Measurements from ENCODE around the gene HNRNPM.

The HNRNPM gene

GRCh38 chr19:8487137-8487851 is 42.5 kb downstream of the HNRNPM start:
- DNase-seq = peak; percentile 63

- no peak for DNase-seq
These were observed 43.6 kb downstream of the HNRNPM start for GRCh38 chr19:8488365-8488764.

- no peak for DNase-seq
These were observed 45.0 kb downstream of the HNRNPM start for GRCh38 chr19:8489561-8490394.

GRCh38 chr19:8490395-8490760 is 45.6 kb downstream of the HNRNPM start:
- no peak for DNase-seq

- DNase-seq = no peak
These were observed 46.1 kb downstream of the HNRNPM start for GRCh38 chr19:8490873-8491272.

GRCh38 chr19:8491574-8491973 is 46.8 kb downstream of the HNRNPM start:
- DNase-seq = no peak

GRCh38 chr19:8494158-8494557 is 49.4 kb downstream of the HNRNPM start:
- DNase-seq = no peak

- no peak for DNase-seq
These were observed 53.5 kb downstream of the HNRNPM start for GRCh38 chr19:8498295-8498694.

- DNase-seq = no peak
These were observed 54.5 kb downstream of the HNRNPM start for GRCh38 chr19:8499048-8499833.

GRCh38 chr19:8500158-8500557 is 55.4 kb downstream of the HNRNPM start:
- DNase-seq = no peak

GRCh38 chr19:8501516-8501915 is 56.7 kb downstream of the HNRNPM start:
- DNase-seq = no peak

GRCh38 chr19:8501981-8502380 is 57.2 kb downstream of the HNRNPM start:
- DNase-seq = no peak

GRCh38 chr19:8503510-8503909 is 58.7 kb downstream of the HNRNPM start:
- DNase-seq = no peak

GRCh38 chr19:8504171-8504570 is 59.4 kb downstream of the HNRNPM start:
- no peak for DNase-seq

- DNase-seq = no peak
These were observed 60.1 kb downstream of the HNRNPM start for GRCh38 chr19:8504919-8505318.

GRCh38 chr19:8505680-8506401 is 61.1 kb downstream of the HNRNPM start:
- peak; percentile 82 for DNase-seq

- DNase-seq = no peak
These were observed 61.7 kb downstream of the HNRNPM start for GRCh38 chr19:8506402-8506957.

- DNase-seq = no peak
These were observed 65.9 kb downstream of the HNRNPM start for GRCh38 chr19:8510589-8511115.

GRCh38 chr19:8511573-8512101 is 66.9 kb downstream of the HNRNPM start:
- DNase-seq = no peak

- DNase-seq = no peak
These were observed 67.6 kb downstream of the HNRNPM start for GRCh38 chr19:8512115-8512967.

Measured in activated T-cell treated with anti-CD3 and anti-CD28 coated beads, Interleukin-2, amount 50 U/mL, for 1 hour (primary cell).